RWPE2 (cell line): ENCODE data around the gene IL27RA.

Experiments used
- ATAC-seq: fragments of 200-7000 bp; cut with Tn5 transposase; 3 replicates; pipeline ENCODE4 v1.9.1; 2021; ENCODE audit warnings: low read depth
- DNase-seq: peaks from one replicate; pipeline ENCODE4 v3.0.0-alpha.2; 2020; ENCODE audit warnings: low spot score
- H3K27ac ChIP-seq: fragments of 450-650 bp; 2 replicates; pipeline ENCODE4 v1.5.1; 2017; ENCODE audit warnings: mild to moderate bottlenecking; ENCODE audit not compliant: poor library complexity, severe bottlenecking
- H3K27me3 ChIP-seq: fragments of 250-450 bp; sonication (Bioruptor Pico); 2 replicates; pipeline ENCODE4 v1.5.1; 2021; ENCODE audit warnings: mild to moderate bottlenecking, moderate library complexity; ENCODE audit not compliant: insufficient read depth, poor library complexity, severe bottlenecking
- H3K36me3 ChIP-seq: fragments of 250-450 bp; sonication (Bioruptor Pico); 2 replicates; pipeline ENCODE4 v1.5.1; 2020; ENCODE audit warnings: low read depth, mild to moderate bottlenecking, moderate library complexity
- H3K4me1 ChIP-seq: fragments of 250-450 bp; sonication (Bioruptor Pico); 2 replicates; pipeline ENCODE4 v1.5.1; 2021; ENCODE audit warnings: mild to moderate bottlenecking, moderate library complexity; ENCODE audit not compliant: insufficient read depth, poor library complexity, severe bottlenecking
- H3K4me3 ChIP-seq: fragments of 250-450 bp; sonication (Bioruptor Pico); 2 replicates; pipeline ENCODE4 v1.5.1; 2021; ENCODE audit warnings: mild to moderate bottlenecking, moderate library complexity; ENCODE audit not compliant: severe bottlenecking
- H3K9me3 ChIP-seq: fragments of 250-450 bp; sonication (Bioruptor Pico); 2 replicates; pipeline ENCODE4 v1.5.1; 2021; ENCODE audit warnings: mild to moderate bottlenecking, moderate library complexity; ENCODE audit not compliant: severe bottlenecking
- CTCF ChIP-seq: fragments of 450-650 bp; IDR thresholded peaks from one replicate; pipeline ENCODE4 v1.5.1; 2017; ENCODE audit warnings: mild to moderate bottlenecking, moderate library complexity; ENCODE audit not compliant: poor library complexity, severe bottlenecking

The IL27RA gene

GRCh38 chr19:14031719-14032480, at the start of gene IL27RA:
IL27RA (plus strand) TSS chr19:14031762; CDS start chr19:14031873, 111 bp downstream.
- H3K4me1 ChIP-seq = no peaks in the 10 kb centered on the region
- peak within 1 kb of the TSS; percentile 62 for H3K4me3 ChIP-seq
- H3K36me3 ChIP-seq = no peaks in the 10 kb centered on the region
- no peaks in the 10 kb centered on the region for H3K9me3 ChIP-seq
- H3K27ac ChIP-seq = no peak within 1 kb of the TSS
- DNase-seq (no peak), ATAC-seq (peak; percentile 84)
- H3K27me3 ChIP-seq = no peaks in the 10 kb centered on the region
- TF ChIP-seq CTCF = peak; percentile 53

- peaks cover 12% of the 10 kb centered on the region for H3K4me1 ChIP-seq
- no peak overlapping the region for H3K27ac ChIP-seq
- DNase-seq (no peak), ATAC-seq (no peak)
- H3K36me3 ChIP-seq = no peaks in the 10 kb centered on the region
- no peak for TF ChIP-seq CTCF
- H3K4me3 ChIP-seq = no peak overlapping the region
- no peaks in the 10 kb centered on the region for H3K9me3 ChIP-seq
- H3K27me3 ChIP-seq = no peaks in the 10 kb centered on the region
Measured at GRCh38 chr19:13981988-13982501, 49.5 kb upstream of the IL27RA start.

GRCh38 chr19:13982773-13983172, 48.8 kb upstream of the IL27RA start:
- ATAC-seq (no peak), DNase-seq (no peak)
- TF ChIP-seq CTCF = no peak
- Histone ChIP-seq H3K27me3 (no peaks in the 10 kb centered on the region), H3K36me3 (no peaks in the 10 kb centered on the region), H3K4me1 (peaks cover 13% of the 10 kb centered on the region), H3K4me3 (no peak overlapping the region), H3K27ac (no peak overlapping the region), H3K9me3 (no peaks in the 10 kb centered on the region)

- no peak for DNase-seq
- no peak for TF ChIP-seq CTCF
- no peak for ATAC-seq
- Histone ChIP-seq H3K27me3 (no peaks in the 10 kb centered on the region), H3K4me1 (peaks cover 13% of the 10 kb centered on the region), H3K4me3 (no peak overlapping the region), H3K9me3 (no peaks in the 10 kb centered on the region), H3K36me3 (no peaks in the 10 kb centered on the region), H3K27ac (no peak overlapping the region)
Measured at GRCh38 chr19:13983213-13983889, 48.2 kb upstream of the IL27RA start.

- no peak overlapping the region for H3K27ac ChIP-seq
- ATAC-seq = no peak
- no peak overlapping the region for H3K4me3 ChIP-seq
- H3K9me3 ChIP-seq = no peaks in the 10 kb centered on the region
- no peak for TF ChIP-seq CTCF
- DNase-seq = no peak
- no peaks in the 10 kb centered on the region for H3K36me3 ChIP-seq
- peaks cover 13% of the 10 kb centered on the region for H3K4me1 ChIP-seq
- no peaks in the 10 kb centered on the region for H3K27me3 ChIP-seq
Measured at GRCh38 chr19:13984186-13984585, 47.4 kb upstream of the IL27RA start.
